Astrocyte (in vitro differentiated cells and primary cell): ENCODE measurements around the gene ATP1A3.

Experiments used
- CTCF ChIP-seq: IDR thresholded peaks from 2 replicates; pipeline ENCODE4 v1.5.1; 2011; ENCODE audit warnings: low read depth, mild to moderate bottlenecking, inconsistent platforms, low read length, moderate library complexity; ENCODE audit not compliant: insufficient read depth
- EZH2 ChIP-seq: IDR thresholded peaks from 2 replicates; pipeline ENCODE4 v1.6.1; 2012; ENCODE audit warnings: mild to moderate bottlenecking, low read length, inconsistent platforms; ENCODE audit not compliant: insufficient read depth

- TF ChIP-seq CTCF (no peak), EZH2 (no peak)
Measured at GRCh38 chr19:42006569-42006968, 12.5 kb upstream of the ATP1A3 start.
